ENCODE measurements around the gene LPIN1. TPM values are rescaled to one million over a fixed set of nuclear protein-coding genes. Genes with fewer than 3 reads are reported as not detected.

LPIN1 gene
- polyA plus RNA-seq, 1 experiment: 20.8 TPM

DNA sequence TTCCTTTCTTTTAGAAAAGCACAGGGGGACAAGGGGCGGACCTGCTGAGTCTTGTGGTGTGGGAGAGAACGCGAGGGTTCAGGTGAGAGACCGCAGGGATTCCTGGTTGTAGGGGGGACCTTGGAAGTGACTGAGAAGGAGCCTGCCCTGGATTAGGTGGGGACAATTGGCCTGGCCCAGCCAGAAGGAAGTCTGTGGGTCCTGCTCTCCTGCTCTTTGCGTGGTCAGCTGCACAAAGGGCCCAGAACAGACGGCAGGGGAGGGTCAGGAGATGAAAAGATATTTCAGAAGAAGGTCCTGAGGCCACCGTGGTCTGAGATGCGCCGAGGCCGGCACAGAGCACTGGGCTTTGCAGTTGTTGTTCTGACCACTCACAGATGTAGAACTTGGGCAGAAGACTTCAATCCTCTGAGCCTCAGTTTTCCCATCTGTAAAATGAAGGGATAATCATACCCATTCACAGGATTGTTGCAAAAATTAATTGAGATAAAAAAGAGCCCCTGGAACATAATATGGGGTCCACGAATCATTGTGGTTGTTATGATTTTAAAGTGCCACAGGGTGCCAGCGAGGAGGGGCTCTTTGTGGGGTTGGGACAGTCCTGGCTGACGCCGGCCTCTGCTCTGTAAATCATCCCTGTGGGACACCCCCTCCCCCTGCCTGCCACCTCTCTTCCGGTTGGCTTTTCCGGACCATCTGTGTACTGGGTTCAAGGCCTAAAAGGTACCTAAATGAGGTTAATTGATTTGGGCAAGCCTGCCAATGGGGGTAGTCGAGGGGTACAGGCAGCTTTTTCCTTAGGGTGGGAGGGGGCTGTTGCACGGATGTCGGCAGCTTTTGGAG, 1.8 kb downstream of the LPIN1 start:
- ChIA-PET POLR2A (no interaction called here), CTCF (interaction anchor here (1.4 to 2.4 kb wide), 3 partner anchors 8 to 60 kb away, joined by 5 to 8 read pairs (median 5); no protein-coding TSS in a partner anchor)
- DNase-seq (ENCODE audit: low read depth): no peak
- TF ChIP-seq, protein P1, sequence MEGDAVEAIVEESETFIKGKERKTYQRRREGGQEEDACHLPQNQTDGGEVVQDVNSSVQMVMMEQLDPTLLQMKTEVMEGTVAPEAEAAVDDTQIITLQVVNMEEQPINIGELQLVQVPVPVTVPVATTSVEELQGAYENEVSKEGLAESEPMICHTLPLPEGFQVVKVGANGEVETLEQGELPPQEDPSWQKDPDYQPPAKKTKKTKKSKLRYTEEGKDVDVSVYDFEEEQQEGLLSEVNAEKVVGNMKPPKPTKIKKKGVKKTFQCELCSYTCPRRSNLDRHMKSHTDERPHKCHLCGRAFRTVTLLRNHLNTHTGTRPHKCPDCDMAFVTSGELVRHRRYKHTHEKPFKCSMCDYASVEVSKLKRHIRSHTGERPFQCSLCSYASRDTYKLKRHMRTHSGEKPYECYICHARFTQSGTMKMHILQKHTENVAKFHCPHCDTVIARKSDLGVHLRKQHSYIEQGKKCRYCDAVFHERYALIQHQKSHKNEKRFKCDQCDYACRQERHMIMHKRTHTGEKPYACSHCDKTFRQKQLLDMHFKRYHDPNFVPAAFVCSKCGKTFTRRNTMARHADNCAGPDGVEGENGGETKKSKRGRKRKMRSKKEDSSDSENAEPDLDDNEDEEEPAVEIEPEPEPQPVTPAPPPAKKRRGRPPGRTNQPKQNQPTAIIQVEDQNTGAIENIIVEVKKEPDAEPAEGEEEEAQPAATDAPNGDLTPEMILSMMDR (IDR thresholded peaks at IDR 0.05; ENCODE audit: insufficient read depth, low read depth, low read length): no peak
- Histone ChIP-seq H3K27me3 (ENCODE audit: control insufficient read depth, insufficient read depth, low read length) (no peaks in the 10 kb centered on the region), H3K4me3 (ENCODE audit: low read depth, low read length) (peak overlapping the region; percentile 82), H3K36me3 (ENCODE audit: control insufficient read depth, insufficient read depth, low read length) (no peaks in the 10 kb centered on the region)

DNA sequence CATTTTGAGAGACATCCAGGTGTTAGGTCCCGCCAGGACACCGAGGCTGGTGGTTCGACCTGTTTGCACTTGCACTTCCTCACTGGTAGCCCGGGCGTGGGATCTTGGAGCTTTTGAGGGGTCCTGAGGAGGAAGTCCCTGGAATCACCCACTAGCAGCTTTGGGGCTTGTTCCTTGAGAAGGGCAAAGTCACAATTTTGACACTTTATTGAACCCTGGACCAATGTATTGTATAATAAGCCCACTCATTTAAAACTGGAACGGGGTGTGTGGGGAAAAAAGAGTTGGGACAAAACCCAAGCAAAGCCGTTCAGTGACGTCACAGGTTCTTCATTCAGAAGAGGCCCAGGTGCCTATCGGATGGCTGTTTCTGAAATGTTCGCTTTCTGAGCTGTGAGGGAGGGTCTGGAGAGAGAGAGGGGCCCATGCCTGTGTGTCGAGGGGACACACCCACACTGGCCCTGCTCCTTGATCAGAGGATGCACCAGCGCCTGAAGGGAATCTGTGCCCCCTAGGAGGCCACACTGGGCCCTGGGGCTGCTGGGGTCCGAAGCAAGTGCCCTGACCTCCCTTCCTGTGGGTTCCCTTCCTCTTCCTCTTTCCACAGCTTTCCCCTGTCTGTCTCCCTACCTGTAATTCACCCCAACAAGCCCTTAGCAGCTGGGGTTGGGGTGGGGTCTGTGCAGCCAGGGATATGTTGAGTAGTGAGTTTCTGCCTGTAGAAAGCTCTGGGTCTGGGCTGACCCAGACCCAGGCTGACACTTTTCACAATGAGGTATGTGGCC, 2.6 kb downstream of the LPIN1 start:
- DNase-seq (ENCODE audit: low read depth): no peak
- Histone ChIP-seq H3K4me3 (ENCODE audit: low read depth, low read length) (no peak overlapping the region), H3K27me3 (ENCODE audit: control insufficient read depth, insufficient read depth, low read length) (no peaks in the 10 kb centered on the region), H3K36me3 (ENCODE audit: control insufficient read depth, insufficient read depth, low read length) (no peaks in the 10 kb centered on the region)
- ChIA-PET CTCF (interaction anchor here (1.4 to 2.6 kb wide), 4 partner anchors 9 to 61 kb away, joined by 5 to 9 read pairs (median 6); no protein-coding TSS in a partner anchor), POLR2A (no interaction called here)
- TF ChIP-seq, protein P1 (IDR thresholded peaks at IDR 0.05; ENCODE audit: insufficient read depth, low read depth, low read length): no peak

GRCh38 chr2:11749646-11750349, 3.4 kb downstream of the LPIN1 start:
- Histone ChIP-seq H3K27me3 (ENCODE audit: control insufficient read depth, insufficient read depth, low read length) (no peaks in the 10 kb centered on the region), H3K36me3 (ENCODE audit: control insufficient read depth, insufficient read depth, low read length) (no peaks in the 10 kb centered on the region), H3K4me3 (ENCODE audit: low read depth, low read length) (no peak overlapping the region)
- POLR2A ChIA-PET: no interaction called here
- no peak for DNase-seq (ENCODE audit: low read depth)
- TF ChIP-seq, protein P1 (IDR thresholded peaks at IDR 0.05; ENCODE audit: insufficient read depth, low read depth, low read length): no peak
- CTCF ChIA-PET: interaction anchor here (1.4 to 2.6 kb wide), 3 partner anchors 10 to 62 kb away, joined by 5 to 9 read pairs (median 5); no protein-coding TSS in a partner anchor

DNA sequence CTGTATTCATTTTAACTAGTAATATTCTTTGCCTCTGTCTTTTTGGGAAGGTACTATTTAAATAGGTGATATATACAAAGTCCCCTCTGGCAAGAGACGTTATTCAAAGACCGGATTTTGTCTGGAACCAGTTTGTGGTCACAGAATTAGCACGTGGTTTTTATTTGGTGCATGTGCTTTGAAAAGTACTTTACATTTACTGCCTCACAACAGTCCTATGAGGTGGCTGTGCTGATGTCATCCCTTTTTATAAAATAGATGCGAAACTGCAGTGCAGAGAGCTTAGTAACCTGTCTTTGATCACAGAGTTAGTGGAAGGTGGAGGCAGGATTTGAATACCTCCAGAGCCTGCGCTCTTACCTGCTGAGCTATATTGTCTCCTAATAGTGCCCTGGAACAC, 4.0 kb downstream of the LPIN1 start:
- TF ChIP-seq, protein P1 (IDR thresholded peaks at IDR 0.05; ENCODE audit: insufficient read depth, low read depth, low read length): no peak
- DNase-seq (ENCODE audit: low read depth): no peak
- no peak overlapping the region for H3K4me3 ChIP-seq (ENCODE audit: low read depth, low read length)
- ChIA-PET POLR2A (no interaction called here), CTCF (interaction anchor here (1.3 to 2.6 kb wide), 2 partner anchors 35 to 62 kb away, joined by 3 to 9 read pairs; no protein-coding TSS in a partner anchor)
- H3K27me3 ChIP-seq (ENCODE audit: control insufficient read depth, insufficient read depth, low read length): no peaks in the 10 kb centered on the region
- H3K36me3 ChIP-seq (ENCODE audit: control insufficient read depth, insufficient read depth, low read length): no peaks in the 10 kb centered on the region

Measured in BJ (cell line).